Measurements from ENCODE around the gene DIAPH2. TPM values are rescaled to one million over a fixed set of nuclear protein-coding genes. Genes with fewer than 3 reads are reported as not detected.

The DIAPH2 gene
- total RNA-seq, 4 donors from 2014 or later, result 39.5 to 61.0 (median 56.5) TPM

- Histone ChIP-seq H3K4me1 (no peaks in the 10 kb centered on the region), H3K27ac (no peak overlapping the region), H3K9me3 (peaks cover 0 to 4% of the 10 kb centered on the region in 2 donors), H3K27me3 (no peaks in the 10 kb centered on the region), H3K4me3 (no peak overlapping the region), H3K36me3 (no peaks in the 10 kb centered on the region)
- TF ChIP-seq, protein P1, sequence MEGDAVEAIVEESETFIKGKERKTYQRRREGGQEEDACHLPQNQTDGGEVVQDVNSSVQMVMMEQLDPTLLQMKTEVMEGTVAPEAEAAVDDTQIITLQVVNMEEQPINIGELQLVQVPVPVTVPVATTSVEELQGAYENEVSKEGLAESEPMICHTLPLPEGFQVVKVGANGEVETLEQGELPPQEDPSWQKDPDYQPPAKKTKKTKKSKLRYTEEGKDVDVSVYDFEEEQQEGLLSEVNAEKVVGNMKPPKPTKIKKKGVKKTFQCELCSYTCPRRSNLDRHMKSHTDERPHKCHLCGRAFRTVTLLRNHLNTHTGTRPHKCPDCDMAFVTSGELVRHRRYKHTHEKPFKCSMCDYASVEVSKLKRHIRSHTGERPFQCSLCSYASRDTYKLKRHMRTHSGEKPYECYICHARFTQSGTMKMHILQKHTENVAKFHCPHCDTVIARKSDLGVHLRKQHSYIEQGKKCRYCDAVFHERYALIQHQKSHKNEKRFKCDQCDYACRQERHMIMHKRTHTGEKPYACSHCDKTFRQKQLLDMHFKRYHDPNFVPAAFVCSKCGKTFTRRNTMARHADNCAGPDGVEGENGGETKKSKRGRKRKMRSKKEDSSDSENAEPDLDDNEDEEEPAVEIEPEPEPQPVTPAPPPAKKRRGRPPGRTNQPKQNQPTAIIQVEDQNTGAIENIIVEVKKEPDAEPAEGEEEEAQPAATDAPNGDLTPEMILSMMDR (IDR thresholded peaks at IDR 0.05), result no peak
- TF ChIP-seq POLR2A (IDR thresholded peaks at IDR 0.05) (no peak), POLR2AphosphoS5 (IDR thresholded peaks at IDR 0.05) (no peak), EP300 (IDR thresholded peaks at IDR 0.05; ENCODE audit: low read depth) (no peak)
- 57% methylated on average over 1 of the region's 1 CpG; no CpG with 5 or more reads in 1 of the 2 donors for whole genome bisulfite sequencing, 2 donors (ENCODE audit: low coverage in 1 of 2)
- in situ Hi-C loops (cut with MboI; ENCODE audit: low pct_ligation_motif_present in 1 of 4, low pct_unique_long_range_greater_than_20kb in 1 of 4, low sequenced_read_pairs in 3 of 4) (no loop called here), intact Hi-C loops (cut with DNase I; ENCODE audit: low total_unique reads) (no loop called here)
- no peak for DNase-seq
These were observed 845.0 kb downstream of the DIAPH2 start for GRCh38 chrX:97529536-97530200.

DNA sequence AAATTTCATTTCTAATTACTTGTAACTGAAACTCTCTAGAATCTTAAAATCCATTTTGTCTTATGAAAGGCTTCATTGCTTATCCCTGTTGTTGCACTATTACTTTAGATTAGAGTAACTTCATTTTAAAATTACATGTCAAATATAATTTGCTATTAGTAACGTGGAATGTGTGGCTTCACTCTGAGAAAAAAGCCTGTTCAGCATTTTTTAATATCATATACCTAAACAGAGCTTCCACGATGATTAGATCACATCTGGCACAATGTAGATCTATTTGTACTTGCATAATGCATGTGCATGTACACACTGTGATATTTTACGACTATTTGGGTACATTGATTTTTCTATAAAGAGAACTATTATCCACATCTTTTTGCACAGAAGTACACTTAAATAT is 847.2 kb downstream of the DIAPH2 start:
- Histone ChIP-seq H3K4me1 (no peaks in the 10 kb centered on the region), H3K4me3 (no peak overlapping the region), H3K27ac (no peak overlapping the region), H3K36me3 (no peaks in the 10 kb centered on the region), H3K9me3 (peaks cover 0 to 4% of the 10 kb centered on the region in 2 donors), H3K27me3 (no peaks in the 10 kb centered on the region)
- 67 to 73% methylated on average over 1 to 3 of the region's 3 CpGs for WGBS, 2 donors (ENCODE audit: low coverage in 1 of 2)
- no peak for DNase-seq
- in situ Hi-C loops (cut with MboI; ENCODE audit: low pct_ligation_motif_present in 1 of 4, low pct_unique_long_range_greater_than_20kb in 1 of 4, low sequenced_read_pairs in 3 of 4), result no loop called here
- intact Hi-C loops (cut with DNase I; ENCODE audit: low total_unique reads), result no loop called here
- no peak for TF ChIP-seq EP300 (IDR thresholded peaks at IDR 0.05; ENCODE audit: low read depth)
- TF ChIP-seq POLR2AphosphoS5 (IDR thresholded peaks at IDR 0.05), result no peak
- TF ChIP-seq, protein P1 (IDR thresholded peaks at IDR 0.05), result no peak
- no peak for TF ChIP-seq POLR2A (IDR thresholded peaks at IDR 0.05)

- intact Hi-C loops (cut with DNase I; ENCODE audit: low total_unique reads), result no loop called here
- Histone ChIP-seq H3K9me3 (no peaks in the 10 kb centered on the region), H3K4me1 (no peaks in the 10 kb centered on the region), H3K36me3 (no peaks in the 10 kb centered on the region), H3K27ac (no peak overlapping the region), H3K4me3 (no peak overlapping the region), H3K27me3 (no peaks in the 10 kb centered on the region)
- in situ Hi-C loops (cut with MboI; ENCODE audit: low pct_ligation_motif_present in 1 of 4, low pct_unique_long_range_greater_than_20kb in 1 of 4, low sequenced_read_pairs in 3 of 4), result no loop called here
- TF ChIP-seq EP300 (IDR thresholded peaks at IDR 0.05; ENCODE audit: low read depth), result no peak
- no peak for TF ChIP-seq POLR2A (IDR thresholded peaks at IDR 0.05)
- TF ChIP-seq, protein P1 (IDR thresholded peaks at IDR 0.05), result no peak
- no peak for TF ChIP-seq POLR2AphosphoS5 (IDR thresholded peaks at IDR 0.05)
- 72 to 73% methylated on average over 3 of the region's 3 CpGs for WGBS, 2 donors (ENCODE audit: low coverage in 1 of 2)
- no peak for DNase-seq
These were observed 854.1 kb downstream of the DIAPH2 start for GRCh38 chrX:97538745-97539144.

- no peak for TF ChIP-seq EP300 (IDR thresholded peaks at IDR 0.05; ENCODE audit: low read depth)
- TF ChIP-seq, protein P1 (IDR thresholded peaks at IDR 0.05), result no peak
- TF ChIP-seq POLR2AphosphoS5 (IDR thresholded peaks at IDR 0.05), result no peak
- TF ChIP-seq POLR2A (IDR thresholded peaks at IDR 0.05), result no peak
- Histone ChIP-seq H3K9me3 (no peaks in the 10 kb centered on the region), H3K4me3 (no peak overlapping the region), H3K27me3 (no peaks in the 10 kb centered on the region), H3K4me1 (no peaks in the 10 kb centered on the region), H3K36me3 (no peaks in the 10 kb centered on the region), H3K27ac (no peak overlapping the region)
- in situ Hi-C loops (cut with MboI; ENCODE audit: low pct_ligation_motif_present in 1 of 4, low pct_unique_long_range_greater_than_20kb in 1 of 4, low sequenced_read_pairs in 3 of 4) (no loop called here), intact Hi-C loops (cut with DNase I; ENCODE audit: low total_unique reads) (no loop called here)
- WGBS, 2 donors (ENCODE audit: low coverage in 1 of 2), result 36% methylated on average over 2 of the region's 2 CpGs; no CpG with 5 or more reads in 1 of the 2 donors
- DNase-seq, result no peak
These were observed 855.4 kb downstream of the DIAPH2 start for GRCh38 chrX:97539970-97540519.
